Measurements from ENCODE around the gene HNF1A.

DNA sequence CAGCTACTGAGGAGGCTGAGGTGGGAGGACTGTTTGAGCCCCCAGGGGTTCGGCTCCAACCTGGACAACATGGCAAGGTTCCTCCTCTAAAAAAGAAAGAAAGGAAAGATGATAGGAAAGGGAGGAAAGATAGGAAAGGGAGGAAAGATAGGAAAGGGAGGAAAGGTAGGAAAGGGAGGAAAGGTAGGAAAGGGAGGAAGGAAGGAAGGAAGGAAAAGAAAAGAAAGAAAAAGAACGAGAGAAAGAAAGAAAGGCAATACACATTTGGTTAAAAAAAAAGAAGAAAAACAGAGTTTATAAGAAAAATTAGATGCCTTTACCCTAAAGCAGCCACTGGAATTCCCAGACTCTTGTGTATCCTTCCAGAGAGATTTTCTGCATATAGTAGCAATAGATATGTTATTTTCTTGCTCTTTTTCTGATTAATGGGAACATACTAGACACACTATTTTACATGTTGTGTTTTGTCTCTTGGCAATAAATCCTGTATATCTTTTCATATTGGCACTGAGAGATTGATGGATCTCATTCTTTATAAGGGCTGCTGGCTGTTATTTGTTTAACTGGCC lies 12.2 kb downstream of the HNF1A start:
- TF ChIP-seq, protein P1, sequence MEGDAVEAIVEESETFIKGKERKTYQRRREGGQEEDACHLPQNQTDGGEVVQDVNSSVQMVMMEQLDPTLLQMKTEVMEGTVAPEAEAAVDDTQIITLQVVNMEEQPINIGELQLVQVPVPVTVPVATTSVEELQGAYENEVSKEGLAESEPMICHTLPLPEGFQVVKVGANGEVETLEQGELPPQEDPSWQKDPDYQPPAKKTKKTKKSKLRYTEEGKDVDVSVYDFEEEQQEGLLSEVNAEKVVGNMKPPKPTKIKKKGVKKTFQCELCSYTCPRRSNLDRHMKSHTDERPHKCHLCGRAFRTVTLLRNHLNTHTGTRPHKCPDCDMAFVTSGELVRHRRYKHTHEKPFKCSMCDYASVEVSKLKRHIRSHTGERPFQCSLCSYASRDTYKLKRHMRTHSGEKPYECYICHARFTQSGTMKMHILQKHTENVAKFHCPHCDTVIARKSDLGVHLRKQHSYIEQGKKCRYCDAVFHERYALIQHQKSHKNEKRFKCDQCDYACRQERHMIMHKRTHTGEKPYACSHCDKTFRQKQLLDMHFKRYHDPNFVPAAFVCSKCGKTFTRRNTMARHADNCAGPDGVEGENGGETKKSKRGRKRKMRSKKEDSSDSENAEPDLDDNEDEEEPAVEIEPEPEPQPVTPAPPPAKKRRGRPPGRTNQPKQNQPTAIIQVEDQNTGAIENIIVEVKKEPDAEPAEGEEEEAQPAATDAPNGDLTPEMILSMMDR (IDR thresholded peaks at IDR 0.05; ENCODE audit: poor library complexity, severe bottlenecking), result no peak
- TF ChIP-seq MXI1 (conservative IDR thresholded peaks at IDR 0.05; ENCODE audit: poor library complexity, severe bottlenecking), result no peak
